Upper lobe of right lung (tissue), 1 donor: Measurements from ENCODE around the gene SLC25A13. TPM values are rescaled to one million over a fixed set of nuclear protein-coding genes. Genes with fewer than 3 reads are reported as not detected.

ENCODE experiments used
- ATAC-seq: fragments of 200-7000 bp; cut with Tn5 transposase; one replicate; pipeline ENCODE4 v1.9.1; 2020; ENCODE audit warnings: mild to moderate bottlenecking, moderate library complexity
- DNase-seq: peaks from one replicate; pipeline ENCODE4 v3.0.0-alpha.2; 2020
- H3K27ac ChIP-seq: fragments of 200-600 bp; one replicate; pipeline ENCODE4 v1.8.0; 2022
- H3K27me3 ChIP-seq: fragments of 200-600 bp; one replicate; pipeline ENCODE4 v1.8.0; 2022; ENCODE audit warnings: mild to moderate bottlenecking
- H3K36me3 ChIP-seq: fragments of 200-600 bp; one replicate; pipeline ENCODE4 v1.8.0; 2022
- H3K4me1 ChIP-seq: fragments of 200-600 bp; one replicate; pipeline ENCODE4 v1.8.0; 2022
- H3K4me3 ChIP-seq: fragments of 200-600 bp; one replicate; pipeline ENCODE4 v1.8.0; 2022; ENCODE audit warnings: mild to moderate bottlenecking
- H3K9me3 ChIP-seq: fragments of 200-600 bp; one replicate; pipeline ENCODE4 v1.8.0; 2022
- CTCF ChIP-seq: fragments of 200-600 bp; IDR thresholded peaks from one replicate; pipeline ENCODE4 v1.8.0; 2022; ENCODE audit warnings: antibody characterized with exemption
- intact Hi-C: fragments of 100-400 bp; cut with DNase I; formaldehyde crosslinking; loops from one replicate; pipeline ENCODE4 v1.11.0; 2022
- total RNA-seq: library from RNA; stranded (reverse); fragmentation: NEBNext Ultra II Directional; extraction: Animal tissue kit (Norgen Biotek cat#: 25700); gene quantifications from one replicate; pipeline ENCODE4 v1.2.1, GENCODE V29; 2021
- donor health status: DM: no; HTN: yes; CAD: no; lungs with severe emphysema.

SLC25A13 gene
- total RNA-seq, 1 donor from 2014 or later = 34.5 TPM

GRCh38 chr7:96219378-96220130, 102.3 kb downstream of the SLC25A13 start:
- no peak for TF ChIP-seq CTCF
- Histone ChIP-seq H3K4me3 (no peak overlapping the region), H3K36me3 (no peaks in the 10 kb centered on the region), H3K27me3 (no peaks in the 10 kb centered on the region), H3K4me1 (no peaks in the 10 kb centered on the region), H3K27ac (no peak overlapping the region), H3K9me3 (no peaks in the 10 kb centered on the region)
- DNase-seq = no peak
- peak; percentile 63 for ATAC-seq
- intact Hi-C loops = no loop called here

- no peak overlapping the region for H3K4me3 ChIP-seq
- intact Hi-C loops = no loop called here
- no peak overlapping the region for H3K27ac ChIP-seq
- TF ChIP-seq CTCF = no peak
- no peaks in the 10 kb centered on the region for H3K4me1 ChIP-seq
- no peak for ATAC-seq
- no peak for DNase-seq
- H3K9me3 ChIP-seq = no peaks in the 10 kb centered on the region
- no peaks in the 10 kb centered on the region for H3K27me3 ChIP-seq
- H3K36me3 ChIP-seq = no peaks in the 10 kb centered on the region
Observed at GRCh38 chr7:96218664-96219243, 103.1 kb downstream of the SLC25A13 start.

GRCh38 chr7:96217147-96217546, 104.8 kb downstream of the SLC25A13 start:
- intact Hi-C loops = no loop called here
- no peaks in the 10 kb centered on the region for H3K9me3 ChIP-seq
- no peaks in the 10 kb centered on the region for H3K4me1 ChIP-seq
- TF ChIP-seq CTCF = no peak
- H3K27ac ChIP-seq = no peak overlapping the region
- DNase-seq (no peak), ATAC-seq (no peak)
- no peaks in the 10 kb centered on the region for H3K36me3 ChIP-seq
- no peak overlapping the region for H3K4me3 ChIP-seq
- no peaks in the 10 kb centered on the region for H3K27me3 ChIP-seq

GRCh38 chr7:96216373-96216772, 105.5 kb downstream of the SLC25A13 start:
- Histone ChIP-seq H3K27me3 (no peaks in the 10 kb centered on the region), H3K4me1 (no peaks in the 10 kb centered on the region), H3K36me3 (no peaks in the 10 kb centered on the region), H3K4me3 (no peak overlapping the region), H3K9me3 (no peaks in the 10 kb centered on the region), H3K27ac (no peak overlapping the region)
- intact Hi-C loops = no loop called here
- DNase-seq (no peak), ATAC-seq (no peak)
- TF ChIP-seq CTCF = no peak

GRCh38 chr7:96212474-96212873, 109.4 kb downstream of the SLC25A13 start:
- no peak for TF ChIP-seq CTCF
- H3K9me3 ChIP-seq = no peaks in the 10 kb centered on the region

More at GRCh38 chr7:96212474-96212873, 109.4 kb downstream of the SLC25A13 start:
- intact Hi-C loops = no loop called here
- Histone ChIP-seq H3K36me3 (peaks cover 14% of the 10 kb centered on the region), H3K27me3 (no peaks in the 10 kb centered on the region), H3K4me1 (no peaks in the 10 kb centered on the region), H3K27ac (no peak overlapping the region), H3K4me3 (no peak overlapping the region)
- DNase-seq = no peak
- no peak for ATAC-seq
